Suprapubic skin (tissue), 4 donors: ENCODE measurements around the gene TMEM63B.

Experiments used
- CTCF ChIP-seq, 2 donors: fragments of 200-600 bp in 1 of 2; fragments of 450-650 bp in 1 of 2; sonication (generic) in 1 of 2; IDR thresholded peaks; one replicate each; pipeline ENCODE4 v1.5.1; 2016 to 2019; ENCODE audit warnings: antibody characterized with exemption in 2 of 2, mild to moderate bottlenecking in 1 of 2, moderate library complexity in 1 of 2
- EP300 ChIP-seq: sonication (generic); formaldehyde crosslinking; IDR thresholded peaks from one replicate; pipeline ENCODE4 v1.6.1; 2017; ENCODE audit warnings: antibody characterized with exemption
- POLR2A ChIP-seq, 2 donors: fragments of 450-650 bp; IDR thresholded peaks; one replicate each; pipeline ENCODE4 v1.6.1; 2017; ENCODE audit warnings: antibody characterized with exemption in 2 of 2, mild to moderate bottlenecking in 2 of 2, moderate library complexity in 2 of 2
- POLR2AphosphoS5 ChIP-seq, 3 donors: sonication (generic); formaldehyde crosslinking; IDR thresholded peaks; one replicate each; pipeline ENCODE4 v1.6.1; 2017; ENCODE audit warnings: antibody characterized with exemption in 3 of 3

GRCh38 chr6:44176130-44176761, 48.9 kb downstream of the TMEM63B start:
- TF ChIP-seq POLR2A (IDR thresholded peaks at IDR 0.05), result no peak
- no peak for TF ChIP-seq CTCF (IDR thresholded peaks at IDR 0.05)
- no peak for TF ChIP-seq EP300
- TF ChIP-seq POLR2AphosphoS5 (IDR thresholded peaks at IDR 0.05), result no peak
